HepG2 (cell line): Measurements from ENCODE around the gene POGLUT2. TPM values are rescaled to one million over a fixed set of nuclear protein-coding genes. Genes with fewer than 3 reads are reported as not detected.

ENCODE experiments used
- ATF7-NPFF ChIP-seq: sonication (generic); formaldehyde crosslinking; IDR thresholded peaks from 2 replicates; pipeline ENCODE4 v1.8.1; 2023; ENCODE audit warnings: mild to moderate bottlenecking, low read depth, missing genetic modification reagents, moderate library complexity
- CCDC6 ChIP-seq: sonication (generic); formaldehyde crosslinking; IDR thresholded peaks from 2 replicates; pipeline ENCODE4 v1.8.1; 2022; ENCODE audit warnings: mild to moderate bottlenecking, missing genetic modification reagents, moderate library complexity
- CERS6 ChIP-seq: sonication (generic); formaldehyde crosslinking; IDR thresholded peaks from 2 replicates; pipeline ENCODE4 v1.5.0; 2020; ENCODE audit warnings: missing genetic modification reagents
- DNMT1 ChIP-seq: sonication (generic); formaldehyde crosslinking; IDR thresholded peaks from 2 replicates; pipeline ENCODE4 v1.5.1; 2020; ENCODE audit warnings: mild to moderate bottlenecking, missing genetic modification reagents
- ETV5 ChIP-seq: IDR thresholded peaks from 2 replicates; pipeline ENCODE4 v1.6.1; 2018; ENCODE audit warnings: missing biosample characterization, missing genetic modification reagents, inconsistent platforms, borderline replicate concordance
- ETV6 ChIP-seq: sonication (generic); formaldehyde crosslinking; conservative IDR thresholded peaks from 2 replicates; pipeline ENCODE4 v1.4.0; 2020; ENCODE audit warnings: missing genetic modification reagents
- FOXO1 ChIP-seq: sonication (generic); formaldehyde crosslinking; IDR thresholded peaks from 2 replicates; pipeline ENCODE4 v1.4.0; 2020; ENCODE audit warnings: missing genetic modification reagents
- HNRNPL ChIP-seq: fragments of 200-400 bp; formaldehyde crosslinking; IDR thresholded peaks from 2 replicates; pipeline ENCODE4 v1.6.1; 2017; ENCODE audit warnings: mild to moderate bottlenecking, low read depth, low read length
- MED13 ChIP-seq: sonication (generic); formaldehyde crosslinking; IDR thresholded peaks from 2 replicates; pipeline ENCODE4 v1.5.0; 2020; ENCODE audit warnings: missing genetic modification reagents
- NFYB ChIP-seq: sonication (generic); formaldehyde crosslinking; IDR thresholded peaks from 2 replicates; pipeline ENCODE4 v1.4.0; 2020; ENCODE audit warnings: missing genetic modification reagents
- NRL ChIP-seq: sonication (generic); formaldehyde crosslinking; IDR thresholded peaks from 2 replicates; pipeline ENCODE4 v1.5.0; 2020; ENCODE audit warnings: missing genetic modification reagents, mild to moderate bottlenecking, moderate library complexity, borderline replicate concordance
- PHF8 ChIP-seq: sonication (generic); formaldehyde crosslinking; IDR thresholded peaks from 2 replicates; pipeline ENCODE4 v1.5.0; 2020; ENCODE audit warnings: missing genetic modification reagents
- RBFOX2 ChIP-seq: fragments of 200-400 bp; formaldehyde crosslinking; IDR thresholded peaks from 2 replicates; pipeline ENCODE4 v1.6.1; 2017; ENCODE audit warnings: low read depth, mild to moderate bottlenecking, low read length
- SRSF1 ChIP-seq: fragments of 200-400 bp; formaldehyde crosslinking; optimal IDR thresholded peaks from 2 replicates; pipeline ENCODE3; 2017; ENCODE audit warnings: mild to moderate bottlenecking, low read depth, low read length, moderate library complexity
- TFDP2 ChIP-seq: sonication (generic); formaldehyde crosslinking; IDR thresholded peaks from 2 replicates; pipeline ENCODE4 v1.4.0; 2020; ENCODE audit warnings: missing genetic modification reagents
- ZFY ChIP-seq: sonication (generic); formaldehyde crosslinking; IDR thresholded peaks from 2 replicates; pipeline ENCODE4 v1.4.0; 2020; ENCODE audit warnings: missing genetic modification reagents
- ZNF260 ChIP-seq: sonication (generic); formaldehyde crosslinking; IDR thresholded peaks from 2 replicates; pipeline ENCODE4 v1.4.0; 2020; ENCODE audit warnings: missing genetic modification reagents, low read depth, mild to moderate bottlenecking, borderline replicate concordance
- ZNF331 ChIP-seq: sonication (generic); formaldehyde crosslinking; IDR thresholded peaks from 2 replicates; pipeline ENCODE4 v1.4.0; 2020; ENCODE audit warnings: missing genetic modification reagents
- ZNF430 ChIP-seq: sonication (generic); formaldehyde crosslinking; IDR thresholded peaks from 2 replicates; pipeline ENCODE4 v1.9.0; 2021; ENCODE audit warnings: mild to moderate bottlenecking, missing genetic modification reagents
- ZNF460 ChIP-seq: sonication (generic); formaldehyde crosslinking; IDR thresholded peaks from 2 replicates; pipeline ENCODE4 v1.5.1; 2020; ENCODE audit warnings: missing genetic modification reagents, mild to moderate bottlenecking, borderline replicate concordance
- ZNF564 ChIP-seq: sonication (generic); formaldehyde crosslinking; IDR thresholded peaks from 2 replicates; pipeline ENCODE4 v1.8.1; 2023; ENCODE audit warnings: mild to moderate bottlenecking, missing genetic modification reagents
- ZNF574 ChIP-seq: sonication (generic); formaldehyde crosslinking; IDR thresholded peaks from 2 replicates; pipeline ENCODE4 v1.4.0; 2020; ENCODE audit warnings: missing genetic modification reagents
- ZNF792 ChIP-seq: IDR thresholded peaks from 2 replicates; pipeline ENCODE4 v1.6.1; 2016
- polyA plus RNA-seq, 8 experiments: library from polyadenylated mRNA; depleted of rRNA in 3 of 8; stranded (reverse) in 7 of 8; unstranded in 1 of 8; fragments of >200 nt; fragmentation: Illumina TruSeq in 4 of 8; extraction: Trizol in 4 of 8; gene quantifications; 2 replicates each; pipeline versions ENCODE4 v1.2.1 to v1.2.3, GENCODE V29; 2011 to 2016; ENCODE audit warnings: low read depth in 4 of 8, missing spikeins in 1 of 8, mixed read lengths in 1 of 8; ENCODE audit not compliant: insufficient read depth in 1 of 8
- total RNA-seq, 5 experiments: library from RNA; depleted of rRNA; stranded (reverse); fragments of >200 nt; fragmentation: Illumina TruSeq; extraction: Trizol; gene quantifications; 2 replicates each; pipeline ENCODE4 v1.2.3, GENCODE V29; 2016; ENCODE audit warnings: low read depth in 1 of 5
- TF ChIP-seq, protein P1 (sequence below): sonication (generic); formaldehyde crosslinking; IDR thresholded peaks from 2 replicates; pipeline ENCODE4 v1.9.0; 2021; ENCODE audit warnings: missing genetic modification reagents, mild to moderate bottlenecking, borderline replicate concordance

POGLUT2 gene
- total and polyA plus RNA-seq, 2 of the 13 experiments (the other 11 are each of a cell fraction or from before 2014, with no cell fraction given), result 18.0 to 26.1 TPM

DNA sequence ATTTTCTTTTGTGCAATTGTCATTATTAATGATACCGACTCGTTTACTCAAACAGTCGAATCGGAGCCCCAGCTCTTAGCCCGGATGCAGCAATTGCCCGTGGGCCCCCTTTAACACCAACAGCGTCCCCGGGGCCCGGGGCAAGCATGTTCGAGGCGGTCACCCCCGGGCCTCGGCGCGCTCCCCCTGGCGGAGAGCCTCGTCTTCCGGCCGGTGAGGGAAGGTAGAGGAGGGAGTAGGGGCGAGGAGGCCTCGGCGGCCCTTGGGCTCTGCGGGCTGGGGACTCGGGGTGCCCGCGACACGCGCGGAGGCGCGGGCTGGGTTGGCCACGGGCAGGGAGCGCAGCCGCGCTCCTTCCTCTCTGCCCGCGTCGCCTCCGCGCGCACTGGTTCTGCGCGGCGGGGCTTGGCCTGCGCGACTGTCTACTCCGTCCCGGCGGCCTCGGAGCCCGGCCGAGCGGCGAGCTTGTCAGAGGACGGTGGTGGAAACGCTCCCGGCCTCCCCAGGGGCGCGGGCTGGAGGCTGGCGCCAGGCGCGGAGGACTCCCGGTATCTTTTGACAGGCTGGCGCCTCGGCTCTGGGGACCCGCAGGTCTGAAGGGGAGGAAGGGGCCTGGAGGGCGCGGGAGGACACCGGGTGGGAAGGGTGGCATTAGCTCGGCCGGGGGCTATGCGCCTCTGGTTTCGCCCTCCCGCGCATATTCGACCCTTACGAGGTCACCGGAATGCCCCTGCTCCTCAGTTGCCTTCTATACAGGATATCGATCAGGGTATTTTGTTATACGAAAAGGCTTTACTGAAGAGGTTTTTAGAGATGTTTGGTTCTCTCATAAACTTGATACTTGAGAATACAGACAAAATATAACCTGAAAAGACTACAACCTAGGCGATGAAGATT lies 1.6 kb upstream of the POGLUT2 start (continued):
- TF ChIP-seq ATF7-NPFF (peak; percentile 35; the same call in 1 of the 2 replicates), CERS6 (CRISPR knock-in tag) (no peak), PHF8 (CRISPR knock-in tag) (peak; percentile 88), ZNF430 (peak; percentile 60; the same call in 1 of the 2 replicates), ZNF574 (CRISPR knock-in tag) (peak; percentile 83), ZNF460 (no peak), NRL (CRISPR knock-in tag) (no peak; the same call in 1 of the 2 replicates), NFYB (CRISPR knock-in tag) (peak; percentile 34; the same call in 1 of the 2 replicates), ZNF260 (no peak), ETV5 (CRISPR knock-in tag) (peak; percentile 92), CCDC6 (CRISPR knock-in tag) (peak; percentile 51; the same call in 1 of the 2 replicates), FOXO1 (CRISPR knock-in tag) (peak; percentile 25; the same call in 1 of the 2 replicates), ZFY (CRISPR knock-in tag) (peak; percentile 96), RBFOX2 (peak; percentile 85), ZNF564 (CRISPR knock-in tag) (peak; percentile 74; the same call in 1 of the 2 replicates), ZNF331 (CRISPR knock-in tag) (no peak), HNRNPL (0 out of 2 replicates have a peak, but pooled peaks have one; percentile 45), ZNF792 (CRISPR knock-in tag) (0 out of 2 replicates have a peak, but pooled peaks have one; percentile 29), ETV6 (CRISPR knock-in tag) (0 out of 2 replicates have a peak, but pooled peaks have one; percentile 27), TFDP2 (CRISPR knock-in tag) (0 out of 2 replicates have a peak, but pooled peaks have one; percentile 35), DNMT1 (CRISPR knock-in tag) (no peak), MED13 (CRISPR knock-in tag) (0 out of 2 replicates have a peak, but pooled peaks have one; percentile 61), SRSF1 (no peak)
- TF ChIP-seq, protein P1, sequence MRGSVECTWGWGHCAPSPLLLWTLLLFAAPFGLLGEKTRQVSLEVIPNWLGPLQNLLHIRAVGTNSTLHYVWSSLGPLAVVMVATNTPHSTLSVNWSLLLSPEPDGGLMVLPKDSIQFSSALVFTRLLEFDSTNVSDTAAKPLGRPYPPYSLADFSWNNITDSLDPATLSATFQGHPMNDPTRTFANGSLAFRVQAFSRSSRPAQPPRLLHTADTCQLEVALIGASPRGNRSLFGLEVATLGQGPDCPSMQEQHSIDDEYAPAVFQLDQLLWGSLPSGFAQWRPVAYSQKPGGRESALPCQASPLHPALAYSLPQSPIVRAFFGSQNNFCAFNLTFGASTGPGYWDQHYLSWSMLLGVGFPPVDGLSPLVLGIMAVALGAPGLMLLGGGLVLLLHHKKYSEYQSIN (CRISPR knock-in tag), result no peak
